ENCODE results near the gene ZNF785.

Gene ZNF785

GRCh38 chr16:30535106-30535776 is 50.3 kb downstream of the ZNF785 start:
- TF ChIP-seq CTCF (IDR thresholded peaks at IDR 0.05; ENCODE audit: low read depth, low read length), result no peak
- TF ChIP-seq MYC (IDR thresholded peaks at IDR 0.05; ENCODE audit: low read depth, low read length), result peak; percentile 80
- peak; percentile 69 for TF ChIP-seq MAX (IDR thresholded peaks at IDR 0.05; ENCODE audit: low read depth, low read length)
- peak overlapping the region; percentile 84 for H3K4me3 ChIP-seq (ENCODE audit: low read depth, low read length)
- DNase-seq (ENCODE audit: low read depth), result no peak

- peak within 1 kb of the TSS; percentile 84 for H3K4me3 ChIP-seq (ENCODE audit: low read depth, low read length)
- peak; percentile 93 for DNase-seq (ENCODE audit: low read depth)
- TF ChIP-seq CTCF (IDR thresholded peaks at IDR 0.05; ENCODE audit: low read depth, low read length) (no peak), POLR2A (IDR thresholded peaks at IDR 0.05; ENCODE audit: extremely low read depth, insufficient read length) (peak; percentile 79)
These were observed 51.0 kb downstream of the ZNF785 start, which contains the start of gene ZNF747 for GRCh38 chr16:30534368-30535105. Gene ZNF747 (minus strand): TSS chr16:30534858. CDS start chr16:30534679, 179 bp downstream.

GRCh38 chr16:30533748-30534367 is 51.6 kb downstream of the ZNF785 start:
- DNase-seq (ENCODE audit: low read depth), result peak; percentile 57
- TF ChIP-seq CTCF (IDR thresholded peaks at IDR 0.05; ENCODE audit: low read depth, low read length) (peak; percentile 4), MAX (IDR thresholded peaks at IDR 0.05; ENCODE audit: low read depth, low read length) (no peak)
- peak overlapping the region; percentile 84 for H3K4me3 ChIP-seq (ENCODE audit: low read depth, low read length)

GRCh38 chr16:30533146-30533522 is 52.4 kb downstream of the ZNF785 start:
- TF ChIP-seq CTCF (IDR thresholded peaks at IDR 0.05; ENCODE audit: low read depth, low read length), result no peak
- TF ChIP-seq MAX (IDR thresholded peaks at IDR 0.05; ENCODE audit: low read depth, low read length), result no peak
- TF ChIP-seq POLR2A (IDR thresholded peaks at IDR 0.05; ENCODE audit: extremely low read depth, insufficient read length), result no peak
- no peak for TF ChIP-seq MYC (IDR thresholded peaks at IDR 0.05; ENCODE audit: low read depth, low read length)
- no peak overlapping the region for H3K4me3 ChIP-seq (ENCODE audit: low read depth, low read length)
- no peak for DNase-seq (ENCODE audit: low read depth)

- DNase-seq (ENCODE audit: low read depth), result no peak
- TF ChIP-seq CTCF (IDR thresholded peaks at IDR 0.05; ENCODE audit: low read depth, low read length) (no peak), MYC (IDR thresholded peaks at IDR 0.05; ENCODE audit: low read depth, low read length) (no peak), MAX (IDR thresholded peaks at IDR 0.05; ENCODE audit: low read depth, low read length) (no peak), POLR2A (IDR thresholded peaks at IDR 0.05; ENCODE audit: extremely low read depth, insufficient read length) (no peak)
- H3K4me3 ChIP-seq (ENCODE audit: low read depth, low read length), result no peak overlapping the region
These were observed 53.0 kb downstream of the ZNF785 start for GRCh38 chr16:30532285-30533145.

All from NB4 (cell line).